Breast epithelium (tissue), 4 donors: ENCODE data around the gene LRRTM4. TPM values are rescaled to one million over a fixed set of nuclear protein-coding genes. Genes with fewer than 3 reads are reported as not detected.

ENCODE experiments used
- DNase-seq, 2 donors: peaks; one replicate each; pipeline ENCODE4 v3.0.0-alpha.2; 2019; ENCODE audit warnings: low spot score in 2 of 2
- H3K27ac ChIP-seq, 2 donors: fragments of 200-600 bp; sonication (generic) in 1 of 2; one replicate each; pipeline ENCODE4 v1.5.1; 2016 to 2019; ENCODE audit warnings: mild to moderate bottlenecking in 1 of 2
- H3K27me3 ChIP-seq, 2 donors: fragments of 200-600 bp; sonication (generic) in 1 of 2; one replicate each; pipeline versions ENCODE4 v1.5.1 to v1.6.0; 2017 to 2019; ENCODE audit warnings: control low read depth in 1 of 2, mild to moderate bottlenecking in 1 of 2
- H3K36me3 ChIP-seq: fragments of 200-600 bp; one replicate; pipeline ENCODE4 v1.5.1; 2019
- H3K4me1 ChIP-seq, 2 donors: fragments of 200-600 bp; sonication (generic); one replicate each; pipeline ENCODE4 v1.5.1; 2016 to 2019; ENCODE audit warnings: control low read depth in 1 of 2
- H3K4me3 ChIP-seq, 3 donors: fragments of 200-600 bp; sonication (generic); 1 replicate in 2 of 3; 2 replicates in 1 of 3; pipeline ENCODE4 v1.5.1; 2016 to 2019; ENCODE audit warnings: mild to moderate bottlenecking in 3 of 3, moderate library complexity in 2 of 3
- H3K9me3 ChIP-seq, 2 donors: fragments of 200-600 bp; sonication (generic) in 1 of 2; one replicate each; pipeline ENCODE4 v1.5.1; 2016 to 2019; ENCODE audit warnings: control low read depth in 1 of 2
- CTCF ChIP-seq, 3 donors: fragments of 450-650 bp; IDR thresholded peaks; one replicate each; pipeline ENCODE4 v1.5.1; 2016 to 2017; ENCODE audit warnings: antibody characterized with exemption in 3 of 3, mild to moderate bottlenecking in 3 of 3, moderate library complexity in 3 of 3
- POLR2A ChIP-seq: fragments of 450-650 bp; IDR thresholded peaks from one replicate; pipeline ENCODE4 v1.6.1; 2016; ENCODE audit warnings: antibody characterized with exemption, mild to moderate bottlenecking, moderate library complexity
- POLR2AphosphoS5 ChIP-seq, 3 donors: sonication (generic); formaldehyde crosslinking; IDR thresholded peaks; one replicate each; pipeline ENCODE4 v1.6.1; 2017; ENCODE audit warnings: antibody characterized with exemption in 3 of 3
- intact Hi-C: fragments of 100-400 bp; cut with DNase I; formaldehyde crosslinking; loops from one replicate; pipeline ENCODE4 v1.15.1; 2023; ENCODE audit warnings: low total_unique reads
- total RNA-seq, 3 donors: library from RNA; depleted of rRNA; stranded (reverse); fragments of >200 nt; gene quantifications; one replicate each; pipeline ENCODE4 v1.1.0, GENCODE V29; 2016

The LRRTM4 gene
- total RNA-seq, 3 donors from 2014 or later: 0.16 to 1.6 TPM; not detected in 1

GRCh38 chr2:77087987-77088414 lies 434.2 kb downstream of the LRRTM4 start:
- Histone ChIP-seq H3K9me3 (no peaks in the 10 kb centered on the region), H3K4me3 (no peak overlapping the region), H3K36me3 (no peaks in the 10 kb centered on the region), H3K27me3 (no peaks in the 10 kb centered on the region), H3K27ac (no peak overlapping the region), H3K4me1 (no peaks in the 10 kb centered on the region)
- no peak for DNase-seq
- intact Hi-C loops: no loop called here
- TF ChIP-seq POLR2AphosphoS5 (IDR thresholded peaks at IDR 0.05): no peak
- TF ChIP-seq POLR2A: no peak

GRCh38 chr2:77086478-77086877 lies 435.7 kb downstream of the LRRTM4 start:
- H3K27ac ChIP-seq: no peak overlapping the region
- intact Hi-C loops: no loop called here
- H3K36me3 ChIP-seq: no peaks in the 10 kb centered on the region
- H3K27me3 ChIP-seq: no peaks in the 10 kb centered on the region
- no peak overlapping the region for H3K4me3 ChIP-seq
- TF ChIP-seq POLR2AphosphoS5 (IDR thresholded peaks at IDR 0.05) (no peak), CTCF (IDR thresholded peaks at IDR 0.05) (no peak), POLR2A (no peak)
- no peak for DNase-seq
- H3K9me3 ChIP-seq: no peaks in the 10 kb centered on the region
- no peaks in the 10 kb centered on the region for H3K4me1 ChIP-seq

- H3K36me3 ChIP-seq: no peaks in the 10 kb centered on the region
- H3K27me3 ChIP-seq: no peaks in the 10 kb centered on the region
- no peak for DNase-seq
- H3K4me3 ChIP-seq: no peak overlapping the region
- no peak for TF ChIP-seq POLR2AphosphoS5 (IDR thresholded peaks at IDR 0.05)
- TF ChIP-seq POLR2A: no peak
- no peak for TF ChIP-seq CTCF (IDR thresholded peaks at IDR 0.05)
- intact Hi-C loops: no loop called here
- H3K4me1 ChIP-seq: no peaks in the 10 kb centered on the region
- H3K27ac ChIP-seq: no peak overlapping the region
- no peaks in the 10 kb centered on the region for H3K9me3 ChIP-seq
Observed at GRCh38 chr2:77086051-77086450, 436.1 kb downstream of the LRRTM4 start.

- intact Hi-C loops: no loop called here
- TF ChIP-seq CTCF (IDR thresholded peaks at IDR 0.05) (no peak), POLR2A (no peak), POLR2AphosphoS5 (IDR thresholded peaks at IDR 0.05) (no peak)
- DNase-seq: no peak
Observed at GRCh38 chr2:77085561-77085960, 436.6 kb downstream of the LRRTM4 start.

GRCh38 chr2:77081597-77081996 lies 440.6 kb downstream of the LRRTM4 start:
- intact Hi-C loops: no loop called here
- DNase-seq: no peak
- no peak overlapping the region for H3K27ac ChIP-seq
- TF ChIP-seq POLR2A (no peak), CTCF (IDR thresholded peaks at IDR 0.05) (no peak), POLR2AphosphoS5 (IDR thresholded peaks at IDR 0.05) (no peak)
- no peaks in the 10 kb centered on the region for H3K36me3 ChIP-seq
- H3K4me3 ChIP-seq: no peak overlapping the region
- H3K4me1 ChIP-seq: no peaks in the 10 kb centered on the region
- H3K9me3 ChIP-seq: no peaks in the 10 kb centered on the region
- H3K27me3 ChIP-seq: no peaks in the 10 kb centered on the region

More at GRCh38 chr2:77085561-77085960, 436.6 kb downstream of the LRRTM4 start:
- H3K4me3 ChIP-seq: no peak overlapping the region
- H3K27me3 ChIP-seq: no peaks in the 10 kb centered on the region
- H3K9me3 ChIP-seq: no peaks in the 10 kb centered on the region
- no peak overlapping the region for H3K27ac ChIP-seq
- no peaks in the 10 kb centered on the region for H3K36me3 ChIP-seq
- H3K4me1 ChIP-seq: no peaks in the 10 kb centered on the region

- Histone ChIP-seq H3K9me3 (no peaks in the 10 kb centered on the region), H3K4me1 (no peaks in the 10 kb centered on the region), H3K36me3 (no peaks in the 10 kb centered on the region), H3K27ac (no peak overlapping the region), H3K4me3 (no peak overlapping the region), H3K27me3 (no peaks in the 10 kb centered on the region)
- no peak for TF ChIP-seq POLR2A
- no peak for TF ChIP-seq CTCF (IDR thresholded peaks at IDR 0.05)
- no peak for TF ChIP-seq POLR2AphosphoS5 (IDR thresholded peaks at IDR 0.05)
- DNase-seq: no peak
- intact Hi-C loops: no loop called here
Observed at GRCh38 chr2:77064324-77064723, 457.9 kb downstream of the LRRTM4 start.
